Measurements from ENCODE around the gene CADM1.

- TF ChIP-seq CTCF (IDR thresholded peaks at IDR 0.05; ENCODE audit: poor library complexity) (no peak), EZH2 (IDR thresholded peaks at IDR 0.05; ENCODE audit: borderline replicate concordance) (no peak)
Measured at GRCh38 chr11:115199481-115200069, 304.6 kb downstream of the CADM1 start.
